ENCODE results near the gene FLNB. TPM values are rescaled to one million over a fixed set of nuclear protein-coding genes. Genes with fewer than 3 reads are reported as not detected.

FLNB gene
- polyA plus RNA-seq, 1 of the 3 experiments (the other 2 are of a cell fraction): 127 TPM

DNA sequence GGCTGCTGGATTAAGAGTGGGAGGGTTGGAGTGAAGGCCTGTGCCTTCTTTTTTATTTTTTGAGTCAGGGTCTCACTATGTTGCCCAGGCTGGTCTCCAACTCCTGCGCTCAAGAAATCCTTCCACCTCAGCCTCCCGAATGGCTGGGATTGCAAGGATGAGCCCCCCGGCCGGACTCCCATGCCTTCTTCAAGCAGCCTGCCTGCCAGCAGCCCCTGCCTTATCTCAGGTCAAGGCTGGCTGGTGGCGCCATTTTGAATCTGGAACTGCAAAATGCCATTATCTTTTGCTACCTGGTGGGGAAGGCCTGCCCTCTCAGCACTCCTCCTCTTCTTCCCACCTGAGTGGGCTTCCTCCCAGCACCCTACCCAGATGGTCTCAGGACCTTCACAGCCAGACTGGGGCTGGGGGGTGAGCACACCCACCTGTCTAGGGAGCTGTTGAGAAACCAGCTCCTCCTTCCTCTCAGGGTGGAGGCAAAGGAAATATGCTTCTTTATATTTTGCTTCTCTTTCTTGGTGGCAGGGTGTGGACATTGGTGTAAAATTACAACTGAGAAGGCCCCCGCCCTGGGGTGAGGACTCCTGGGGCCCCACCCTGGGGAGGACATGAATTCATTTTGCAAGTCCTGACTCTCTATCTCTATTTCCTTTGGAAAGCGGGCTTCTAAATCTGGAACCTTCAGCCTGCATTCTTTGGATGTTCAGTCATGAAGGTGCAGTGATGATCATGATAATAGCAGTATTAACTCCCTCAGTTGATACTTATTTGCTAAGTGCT lies 7.7 kb upstream of the FLNB start:
- ChIA-PET CTCF (interaction anchor here (1.0 to 2.3 kb wide), 4 partner anchors 10 to 177 kb away, joined by 3 to 8 read pairs (median 5); no protein-coding TSS in a partner anchor), POLR2A (no interaction called here)
- no peak overlapping the region for H3K27ac ChIP-seq (ENCODE audit: low read depth in 2 of 2, low read length in 1 of 2)
- WGBS (ENCODE audit: low lambda C conversion rate): 93% methylated on average over 6 of the region's 7 CpGs
- no peak for TF ChIP-seq RXRA (IDR thresholded peaks at IDR 0.05; ENCODE audit: borderline replicate concordance, low read depth)
- TF ChIP-seq TCF12 (IDR thresholded peaks at IDR 0.05): no peak
- TF ChIP-seq TAF1 (IDR thresholded peaks at IDR 0.05; ENCODE audit: borderline replicate concordance, low read depth, low read length): no peak
- TF ChIP-seq POLR2AphosphoS5 (IDR thresholded peaks at IDR 0.05; ENCODE audit: low read depth, low read length): no peak
- TF ChIP-seq, protein P1, sequence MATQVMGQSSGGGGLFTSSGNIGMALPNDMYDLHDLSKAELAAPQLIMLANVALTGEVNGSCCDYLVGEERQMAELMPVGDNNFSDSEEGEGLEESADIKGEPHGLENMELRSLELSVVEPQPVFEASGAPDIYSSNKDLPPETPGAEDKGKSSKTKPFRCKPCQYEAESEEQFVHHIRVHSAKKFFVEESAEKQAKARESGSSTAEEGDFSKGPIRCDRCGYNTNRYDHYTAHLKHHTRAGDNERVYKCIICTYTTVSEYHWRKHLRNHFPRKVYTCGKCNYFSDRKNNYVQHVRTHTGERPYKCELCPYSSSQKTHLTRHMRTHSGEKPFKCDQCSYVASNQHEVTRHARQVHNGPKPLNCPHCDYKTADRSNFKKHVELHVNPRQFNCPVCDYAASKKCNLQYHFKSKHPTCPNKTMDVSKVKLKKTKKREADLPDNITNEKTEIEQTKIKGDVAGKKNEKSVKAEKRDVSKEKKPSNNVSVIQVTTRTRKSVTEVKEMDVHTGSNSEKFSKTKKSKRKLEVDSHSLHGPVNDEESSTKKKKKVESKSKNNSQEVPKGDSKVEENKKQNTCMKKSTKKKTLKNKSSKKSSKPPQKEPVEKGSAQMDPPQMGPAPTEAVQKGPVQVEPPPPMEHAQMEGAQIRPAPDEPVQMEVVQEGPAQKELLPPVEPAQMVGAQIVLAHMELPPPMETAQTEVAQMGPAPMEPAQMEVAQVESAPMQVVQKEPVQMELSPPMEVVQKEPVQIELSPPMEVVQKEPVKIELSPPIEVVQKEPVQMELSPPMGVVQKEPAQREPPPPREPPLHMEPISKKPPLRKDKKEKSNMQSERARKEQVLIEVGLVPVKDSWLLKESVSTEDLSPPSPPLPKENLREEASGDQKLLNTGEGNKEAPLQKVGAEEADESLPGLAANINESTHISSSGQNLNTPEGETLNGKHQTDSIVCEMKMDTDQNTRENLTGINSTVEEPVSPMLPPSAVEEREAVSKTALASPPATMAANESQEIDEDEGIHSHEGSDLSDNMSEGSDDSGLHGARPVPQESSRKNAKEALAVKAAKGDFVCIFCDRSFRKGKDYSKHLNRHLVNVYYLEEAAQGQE (IDR thresholded peaks at IDR 0.05; ENCODE audit: low read depth, low read length): no peak
- TF ChIP-seq FOXM1 (IDR thresholded peaks at IDR 0.05; ENCODE audit: low read depth): no peak
- no peak for TF ChIP-seq ZBTB33 (IDR thresholded peaks at IDR 0.05; ENCODE audit: borderline replicate concordance, low read depth)
- no peak for TF ChIP-seq MXI1 (IDR thresholded peaks at IDR 0.05; ENCODE audit: low read depth, low read length)
- no peak for TF ChIP-seq TEAD4 (IDR thresholded peaks at IDR 0.05; ENCODE audit: borderline replicate concordance, insufficient read depth)
- no peak for TF ChIP-seq GABPA (IDR thresholded peaks at IDR 0.05; ENCODE audit: low read depth)
- TF ChIP-seq MEF2A (IDR thresholded peaks at IDR 0.05; ENCODE audit: borderline replicate concordance, low read depth): no peak
- TF ChIP-seq, protein P2, sequence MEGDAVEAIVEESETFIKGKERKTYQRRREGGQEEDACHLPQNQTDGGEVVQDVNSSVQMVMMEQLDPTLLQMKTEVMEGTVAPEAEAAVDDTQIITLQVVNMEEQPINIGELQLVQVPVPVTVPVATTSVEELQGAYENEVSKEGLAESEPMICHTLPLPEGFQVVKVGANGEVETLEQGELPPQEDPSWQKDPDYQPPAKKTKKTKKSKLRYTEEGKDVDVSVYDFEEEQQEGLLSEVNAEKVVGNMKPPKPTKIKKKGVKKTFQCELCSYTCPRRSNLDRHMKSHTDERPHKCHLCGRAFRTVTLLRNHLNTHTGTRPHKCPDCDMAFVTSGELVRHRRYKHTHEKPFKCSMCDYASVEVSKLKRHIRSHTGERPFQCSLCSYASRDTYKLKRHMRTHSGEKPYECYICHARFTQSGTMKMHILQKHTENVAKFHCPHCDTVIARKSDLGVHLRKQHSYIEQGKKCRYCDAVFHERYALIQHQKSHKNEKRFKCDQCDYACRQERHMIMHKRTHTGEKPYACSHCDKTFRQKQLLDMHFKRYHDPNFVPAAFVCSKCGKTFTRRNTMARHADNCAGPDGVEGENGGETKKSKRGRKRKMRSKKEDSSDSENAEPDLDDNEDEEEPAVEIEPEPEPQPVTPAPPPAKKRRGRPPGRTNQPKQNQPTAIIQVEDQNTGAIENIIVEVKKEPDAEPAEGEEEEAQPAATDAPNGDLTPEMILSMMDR (IDR thresholded peaks at IDR 0.05): no peak
- TF ChIP-seq CHD2 (IDR thresholded peaks at IDR 0.05; ENCODE audit: low read length, partially characterized antibody): no peak
- TF ChIP-seq NRF1 (IDR thresholded peaks at IDR 0.05; ENCODE audit: low read depth, low read length): no peak
- TF ChIP-seq EZH2phosphoT487 (IDR thresholded peaks at IDR 0.05; ENCODE audit: borderline replicate concordance, low read depth): no peak
- no peak for TF ChIP-seq ELF1 (IDR thresholded peaks at IDR 0.05)
- TF ChIP-seq GATA2 (CRISPR knock-in tag; IDR thresholded peaks at IDR 0.05): no peak
- peak overlapping the region; percentile 46; the same call in 1 of the 2 replicates for H2AFZ ChIP-seq (ENCODE audit: low read depth)
- H4K20me1 ChIP-seq (ENCODE audit: insufficient read depth): no peaks in the 10 kb centered on the region
- H3K9me3 ChIP-seq: no peaks in the 10 kb centered on the region
- no peak overlapping the region for H3K9ac ChIP-seq
- H3K9me2 ChIP-seq: no peaks in the 10 kb centered on the region
- H3K4me3 ChIP-seq (ENCODE audit: low read depth in 2 of 2, low read length in 1 of 2): no peak overlapping the region
- H3F3A ChIP-seq (replicated peaks; ENCODE audit: insufficient read depth): peaks cover 8% of the 10 kb centered on the region
- peaks cover 0 to 9% of the 10 kb centered on the region in 2 experiments; a peak in 2 of 4 replicates for H3K4me1 ChIP-seq (ENCODE audit: control insufficient read depth in 1 of 2, insufficient read depth in 2 of 2, low read depth in 1 of 2, low read length in 1 of 2)
- DNase-seq: no peak
- H3K4me2 ChIP-seq: no peak overlapping the region
- no peaks in the 10 kb centered on the region for H3K79me2 ChIP-seq (ENCODE audit: insufficient read depth)
- no peaks in the 10 kb centered on the region for H3K27me3 ChIP-seq (ENCODE audit: insufficient read depth)
- H3K36me3 ChIP-seq (replicated peaks in 1 of 2; ENCODE audit: control insufficient read depth in 1 of 2, insufficient read depth in 2 of 2, low read length in 1 of 2): no peaks in the 10 kb centered on the region

Measured in SK-N-SH (cell line).